ENCODE results near the gene SKAP1.

Gene SKAP1

DNA sequence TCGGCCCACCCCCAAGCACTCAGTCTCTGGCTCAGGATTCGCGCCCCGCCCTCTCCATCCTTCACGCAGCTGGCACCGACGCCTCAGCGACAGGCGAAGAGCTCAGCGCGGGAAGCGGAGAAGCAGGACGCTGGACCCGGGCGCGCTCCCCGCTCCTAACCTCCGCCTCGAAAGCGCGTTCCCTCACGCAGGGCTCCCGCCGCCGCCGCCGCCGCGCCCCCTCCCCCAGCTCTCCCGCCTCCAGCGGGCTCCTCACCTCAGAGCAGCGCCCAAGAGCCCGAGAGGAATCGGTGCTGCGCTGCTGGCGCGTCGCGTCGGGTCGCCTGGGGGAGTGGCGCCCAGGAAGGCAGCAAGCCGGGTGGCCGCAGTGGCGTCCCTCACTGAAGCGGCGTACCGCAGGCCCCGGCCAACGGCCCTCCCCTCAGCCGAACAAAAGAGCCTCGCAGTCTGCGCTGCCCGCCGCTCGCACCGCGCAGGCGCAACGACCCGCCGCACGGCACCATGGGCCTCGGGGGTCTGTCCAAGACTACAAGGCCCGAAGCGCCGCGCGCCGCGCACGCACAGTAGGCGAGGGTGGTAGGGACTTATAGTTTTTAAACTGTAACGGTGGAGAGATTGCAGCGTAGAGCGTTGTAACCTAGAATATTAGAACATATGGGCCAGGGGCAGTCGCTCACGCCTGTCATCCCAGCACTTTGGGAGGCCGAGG lies 328.8 kb downstream of the SKAP1 start, which contains the start of gene CBX1:
Gene CBX1, minus strand, starts transcription at position 467 of the 709 bp plus-strand sequence. CDS start 24,474 bp downstream, outside the sequence.
- DNase-seq, result peak; percentile 95

DNA sequence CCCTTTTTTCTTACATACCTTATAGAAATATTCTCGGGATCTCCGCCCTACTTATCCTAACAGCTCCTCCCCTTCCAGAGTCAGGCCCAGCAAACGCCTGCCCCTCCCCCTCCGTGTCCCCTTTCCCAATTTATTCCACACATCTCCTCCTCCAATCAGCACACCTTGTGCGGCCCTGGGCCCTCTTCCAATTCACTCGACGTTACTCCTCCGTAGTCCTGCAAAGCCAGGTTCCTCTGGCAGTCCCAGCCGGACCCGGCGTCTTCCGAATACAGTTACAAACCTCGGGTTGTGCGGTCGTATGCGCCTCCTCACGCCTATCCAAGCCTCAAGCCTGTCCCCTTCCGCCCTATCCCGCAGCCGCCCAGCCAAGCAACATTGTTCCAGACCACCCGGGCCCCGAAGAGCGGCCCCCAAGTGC lies 329.4 kb downstream of the SKAP1 start:
- no peak for DNase-seq

DNA sequence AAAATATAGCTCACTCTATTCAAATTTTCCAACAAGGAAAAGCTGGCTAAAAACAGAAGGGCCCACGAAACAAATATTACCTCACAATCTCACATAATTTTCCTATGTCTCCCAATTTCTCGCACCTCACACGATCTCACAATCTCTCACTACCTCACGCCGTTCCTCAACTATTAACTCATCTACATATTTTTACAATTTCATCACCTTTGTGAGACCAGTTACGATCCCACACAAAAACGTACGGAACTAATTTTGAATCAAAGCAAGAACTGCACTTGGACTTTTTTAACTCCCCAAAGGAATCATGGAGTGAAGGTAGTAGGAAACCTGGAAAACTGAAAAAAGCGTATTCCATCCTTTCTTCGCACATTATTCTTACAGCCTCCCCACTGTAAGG lies 329.9 kb downstream of the SKAP1 start:
- DNase-seq, result no peak

DNA sequence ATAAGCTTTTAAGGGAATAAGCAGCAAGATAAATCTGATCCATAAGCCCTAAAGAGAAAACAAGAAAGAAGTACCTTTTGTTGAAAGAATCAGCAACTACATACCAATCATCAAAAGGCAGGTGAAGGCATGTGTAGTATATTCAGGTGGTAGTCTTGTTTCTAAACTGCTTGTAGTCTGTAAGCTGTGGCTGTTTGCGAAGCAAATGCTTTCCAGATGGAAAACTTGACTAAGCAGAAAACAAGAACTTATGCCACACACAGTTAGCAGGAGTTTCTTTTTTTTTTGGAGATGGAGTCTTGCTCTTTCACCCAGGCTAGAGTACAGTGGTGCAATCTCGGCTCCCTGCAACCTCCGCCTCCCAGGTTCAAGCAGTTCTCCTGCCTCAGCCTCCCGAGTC lies 334.4 kb downstream of the SKAP1 start:
- DNase-seq, result no peak

DNA sequence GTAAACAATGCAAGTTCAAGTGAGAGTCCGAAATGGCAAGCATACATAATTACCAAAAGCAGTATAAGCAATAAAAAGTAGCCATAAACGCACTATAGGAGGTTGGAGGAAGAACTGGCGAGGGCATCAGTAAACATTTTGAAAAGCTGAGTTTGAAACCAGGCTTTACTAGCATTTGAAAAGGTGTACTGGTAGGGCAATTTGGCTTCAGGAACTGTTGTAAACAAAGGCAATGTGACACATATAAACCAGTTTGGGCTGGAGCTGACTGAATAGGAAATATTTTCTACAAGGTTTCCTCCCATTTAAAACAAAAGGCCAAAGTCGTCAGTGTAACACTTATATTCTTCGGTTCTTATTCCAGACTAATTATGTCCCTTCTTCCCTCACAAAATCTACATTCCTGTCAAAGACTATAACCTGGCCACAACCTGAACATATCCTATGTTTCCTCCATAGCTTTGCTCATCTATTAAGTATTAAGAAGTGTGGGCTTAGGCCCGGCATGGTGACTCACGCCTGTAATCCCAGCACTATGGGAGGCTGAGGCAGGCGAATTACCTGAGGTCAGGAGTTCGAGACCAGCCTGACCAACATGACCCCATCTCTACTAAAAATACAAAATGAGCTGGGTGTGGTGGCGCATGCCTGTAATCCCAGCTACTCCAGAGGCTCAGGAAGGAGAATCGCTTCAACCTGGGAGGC lies 336.5 kb downstream of the SKAP1 start:
- DNase-seq, result no peak

DNA sequence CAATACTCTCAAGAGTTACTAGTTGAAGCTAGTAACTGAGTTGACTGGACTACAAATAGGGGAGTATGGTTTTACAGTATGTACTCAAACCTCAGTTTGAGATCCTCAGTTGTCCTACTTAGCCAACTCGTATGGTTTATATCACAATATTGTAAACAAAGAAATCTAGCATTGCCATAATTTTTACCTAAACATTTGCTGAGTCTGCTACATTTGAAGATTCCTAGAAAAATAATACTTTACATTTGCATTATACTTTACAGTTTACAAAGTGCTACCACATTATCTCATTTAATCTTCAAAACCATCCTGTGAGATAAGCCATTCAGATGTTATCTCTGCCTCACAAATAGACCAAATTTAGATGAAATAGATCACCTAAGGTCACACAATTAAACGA lies 345.1 kb downstream of the SKAP1 start:
- no peak for DNase-seq

All from CD4-positive, alpha-beta T cell treated with Interleukin-17A for 1 hour (primary cell).